ENCODE results near the gene IQGAP3.

Gene IQGAP3

GRCh38 chr1:156539818-156540355, 32.5 kb downstream of the IQGAP3 start:
- DNase-seq = peak; percentile 35

GRCh38 chr1:156538711-156539440, 33.5 kb downstream of the IQGAP3 start:
- DNase-seq = no peak

- DNase-seq = no peak
Observed at GRCh38 chr1:156537027-156537426, 35.3 kb downstream of the IQGAP3 start.

GRCh38 chr1:156534424-156535060, 37.8 kb downstream of the IQGAP3 start:
- no peak for DNase-seq

GRCh38 chr1:156533568-156534220, 38.7 kb downstream of the IQGAP3 start:
- DNase-seq = no peak

- DNase-seq = no peak
Observed at GRCh38 chr1:156532374-156532773, 40.0 kb downstream of the IQGAP3 start.

GRCh38 chr1:156530006-156530405, 42.4 kb downstream of the IQGAP3 start:
- DNase-seq = no peak

GRCh38 chr1:156528875-156529425, 43.4 kb downstream of the IQGAP3 start:
- DNase-seq = no peak

- no peak for DNase-seq
Observed at GRCh38 chr1:156528231-156528630, 44.1 kb downstream of the IQGAP3 start.

- DNase-seq = no peak
Observed at GRCh38 chr1:156527584-156527983, 44.8 kb downstream of the IQGAP3 start.

GRCh38 chr1:156525856-156526489, 46.4 kb downstream of the IQGAP3 start:
- no peak for DNase-seq

GRCh38 chr1:156525071-156525501, 47.3 kb downstream of the IQGAP3 start:
- peak; percentile 39 for DNase-seq

- peak; percentile 88 for DNase-seq
Observed at GRCh38 chr1:156524481-156524869, 47.9 kb downstream of the IQGAP3 start.

- peak; percentile 92 for DNase-seq
Observed at GRCh38 chr1:156523801-156524480, 48.4 kb downstream of the IQGAP3 start.

GRCh38 chr1:156522443-156522970, 49.9 kb downstream of the IQGAP3 start:
- DNase-seq = no peak

GRCh38 chr1:156517748-156518147, 54.6 kb downstream of the IQGAP3 start:
- no peak for DNase-seq

- peak; percentile 61 for DNase-seq
Observed at GRCh38 chr1:156516821-156517220, 55.5 kb downstream of the IQGAP3 start.

GRCh38 chr1:156515956-156516355, 56.4 kb downstream of the IQGAP3 start:
- no peak for DNase-seq

GRCh38 chr1:156513185-156513584, 59.2 kb downstream of the IQGAP3 start:
- DNase-seq = no peak

- no peak for DNase-seq
Observed at GRCh38 chr1:156511644-156512043, 60.7 kb downstream of the IQGAP3 start.

GRCh38 chr1:156510709-156511108, 61.7 kb downstream of the IQGAP3 start:
- no peak for DNase-seq

- DNase-seq = no peak
Observed at GRCh38 chr1:156509424-156510034, 62.8 kb downstream of the IQGAP3 start.

Measured in hematopoietic multipotent progenitor cell treated with erythropoietin and hydrocortisone succinate and interleukin-3 and kit ligand, for 4 days (in vitro differentiated cells).